ENCODE data around the gene BCOR. TPM values are rescaled to one million over a fixed set of nuclear protein-coding genes. Genes with fewer than 3 reads are reported as not detected.

BCOR gene
- total RNA-seq, 4 donors from 2014 or later, result 20.9 to 36.0 (median 32.5) TPM

DNA sequence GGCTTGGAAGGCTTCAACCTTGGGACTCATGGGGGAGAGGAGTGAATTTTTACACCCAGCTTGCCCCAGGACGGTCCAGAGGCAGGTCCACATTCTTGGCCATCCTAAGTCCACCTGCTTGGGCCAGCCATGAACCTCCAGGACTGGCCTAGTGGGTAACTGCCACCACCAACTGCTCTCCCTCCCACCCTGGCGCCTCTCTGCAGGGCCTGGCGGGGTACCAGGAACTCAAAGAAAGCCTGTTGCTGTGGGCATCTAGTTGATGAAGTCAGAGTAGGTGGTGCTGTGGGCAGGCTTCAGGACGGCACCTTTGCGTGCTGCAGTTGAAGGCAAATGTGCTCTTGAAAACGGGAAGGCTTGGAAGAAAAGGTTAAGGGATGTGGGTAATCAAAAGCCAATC is 12.0 kb downstream of the BCOR start:
- no peak for DNase-seq (ENCODE audit: low spot score in 2 of 2)
- Histone ChIP-seq H3K4me3 (no peak overlapping the region), H3K27ac (peak overlapping the region; percentile 51), H3K4me1 (peaks cover 71% of the 10 kb centered on the region), H3K27me3 (no peaks in the 10 kb centered on the region), H3K9me3 (no peaks in the 10 kb centered on the region), H3K36me3 (no peaks in the 10 kb centered on the region)
- TF ChIP-seq, protein P1, sequence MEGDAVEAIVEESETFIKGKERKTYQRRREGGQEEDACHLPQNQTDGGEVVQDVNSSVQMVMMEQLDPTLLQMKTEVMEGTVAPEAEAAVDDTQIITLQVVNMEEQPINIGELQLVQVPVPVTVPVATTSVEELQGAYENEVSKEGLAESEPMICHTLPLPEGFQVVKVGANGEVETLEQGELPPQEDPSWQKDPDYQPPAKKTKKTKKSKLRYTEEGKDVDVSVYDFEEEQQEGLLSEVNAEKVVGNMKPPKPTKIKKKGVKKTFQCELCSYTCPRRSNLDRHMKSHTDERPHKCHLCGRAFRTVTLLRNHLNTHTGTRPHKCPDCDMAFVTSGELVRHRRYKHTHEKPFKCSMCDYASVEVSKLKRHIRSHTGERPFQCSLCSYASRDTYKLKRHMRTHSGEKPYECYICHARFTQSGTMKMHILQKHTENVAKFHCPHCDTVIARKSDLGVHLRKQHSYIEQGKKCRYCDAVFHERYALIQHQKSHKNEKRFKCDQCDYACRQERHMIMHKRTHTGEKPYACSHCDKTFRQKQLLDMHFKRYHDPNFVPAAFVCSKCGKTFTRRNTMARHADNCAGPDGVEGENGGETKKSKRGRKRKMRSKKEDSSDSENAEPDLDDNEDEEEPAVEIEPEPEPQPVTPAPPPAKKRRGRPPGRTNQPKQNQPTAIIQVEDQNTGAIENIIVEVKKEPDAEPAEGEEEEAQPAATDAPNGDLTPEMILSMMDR (IDR thresholded peaks at IDR 0.05), result no peak
- no peak for TF ChIP-seq POLR2A (IDR thresholded peaks at IDR 0.05)
- TF ChIP-seq EP300 (IDR thresholded peaks at IDR 0.05), result no peak
- 32% methylated on average over 5 of the region's 6 CpGs for WGBS

DNA sequence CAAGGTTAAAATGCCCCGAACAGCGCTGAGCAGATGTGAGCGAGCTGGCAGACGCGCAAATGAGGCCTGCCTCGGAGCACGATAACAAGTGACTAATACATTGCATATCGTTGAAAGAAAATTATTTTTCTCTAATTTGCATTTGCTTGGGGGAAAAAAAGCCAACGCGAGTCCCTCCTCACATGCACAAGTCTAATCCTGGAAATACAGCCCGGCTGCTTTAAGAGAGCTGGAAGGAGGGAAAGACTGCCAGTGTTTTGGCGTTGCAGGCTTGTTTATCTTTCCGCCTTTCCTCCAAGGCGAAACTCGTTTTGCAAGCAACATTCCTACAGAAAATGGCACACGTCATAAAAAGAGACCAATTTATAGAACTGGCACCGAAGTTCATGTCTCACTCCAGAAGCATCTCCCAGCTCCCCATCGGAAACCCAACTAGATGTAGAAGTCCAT is 12.6 kb downstream of the BCOR start:
- Histone ChIP-seq H3K4me1 (peaks cover 65% of the 10 kb centered on the region), H3K27ac (peak overlapping the region; percentile 51), H3K27me3 (no peaks in the 10 kb centered on the region), H3K9me3 (no peaks in the 10 kb centered on the region), H3K36me3 (no peaks in the 10 kb centered on the region), H3K4me3 (peak overlapping the region; percentile 51)
- no peak for DNase-seq (ENCODE audit: low spot score in 2 of 2)
- WGBS, result 18% methylated on average over 18 of the region's 18 CpGs
- TF ChIP-seq, protein P1 (IDR thresholded peaks at IDR 0.05), result no peak
- TF ChIP-seq POLR2A (IDR thresholded peaks at IDR 0.05) (no peak), EP300 (IDR thresholded peaks at IDR 0.05) (no peak), POLR2AphosphoS5 (IDR thresholded peaks at IDR 0.05) (no peak)

DNA sequence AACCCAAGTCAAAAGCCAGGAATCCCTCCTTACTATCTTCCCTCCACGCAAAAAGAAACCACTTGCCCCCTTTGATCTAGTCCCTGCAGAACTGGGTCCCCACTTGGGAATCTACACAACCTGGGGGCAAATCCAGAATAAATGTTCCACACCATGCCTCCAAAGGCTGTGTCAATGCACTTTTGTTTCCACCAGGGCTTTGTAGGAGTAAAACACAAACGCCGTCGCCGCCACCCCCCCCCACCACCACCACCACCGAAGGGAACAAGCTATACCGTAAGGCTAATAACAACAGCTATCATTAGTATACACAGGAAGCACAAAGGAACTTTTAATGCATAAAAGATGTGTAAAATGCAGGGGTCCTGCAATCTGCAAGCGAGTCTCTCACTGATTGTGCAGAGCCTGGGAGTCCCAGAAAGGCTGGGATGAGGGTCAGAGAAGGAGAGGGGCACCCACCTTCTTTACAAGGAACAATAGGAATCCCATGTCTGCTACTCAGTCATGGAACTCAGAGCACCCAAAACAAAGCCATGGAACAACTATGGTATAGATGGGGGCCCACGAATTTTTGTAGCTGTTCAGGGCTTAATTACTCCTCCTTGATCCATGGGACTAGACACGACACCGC is 13.2 kb downstream of the BCOR start:
- Histone ChIP-seq H3K9me3 (no peaks in the 10 kb centered on the region), H3K4me1 (peaks cover 60% of the 10 kb centered on the region), H3K27me3 (no peaks in the 10 kb centered on the region), H3K27ac (no peak overlapping the region), H3K36me3 (no peaks in the 10 kb centered on the region), H3K4me3 (peak overlapping the region; percentile 51)
- no peak for DNase-seq (ENCODE audit: low spot score in 2 of 2)
- WGBS, result 15% methylated on average over 11 of the region's 11 CpGs
- TF ChIP-seq EP300 (IDR thresholded peaks at IDR 0.05) (no peak), POLR2A (IDR thresholded peaks at IDR 0.05) (no peak), POLR2AphosphoS5 (IDR thresholded peaks at IDR 0.05) (no peak)
- TF ChIP-seq, protein P1 (IDR thresholded peaks at IDR 0.05), result no peak

GRCh38 chrX:40083979-40084359 is 13.8 kb downstream of the BCOR start:
- Histone ChIP-seq H3K4me1 (peaks cover 56% of the 10 kb centered on the region), H3K9me3 (no peaks in the 10 kb centered on the region), H3K4me3 (peak overlapping the region; percentile 51), H3K27ac (no peak overlapping the region), H3K27me3 (no peaks in the 10 kb centered on the region), H3K36me3 (no peaks in the 10 kb centered on the region)
- DNase-seq (ENCODE audit: low spot score in 2 of 2), result no peak
- WGBS, result 19% methylated on average over 21 of the region's 26 CpGs
- TF ChIP-seq POLR2A (IDR thresholded peaks at IDR 0.05) (no peak), EP300 (IDR thresholded peaks at IDR 0.05) (no peak), POLR2AphosphoS5 (IDR thresholded peaks at IDR 0.05) (no peak)
- TF ChIP-seq, protein P1 (IDR thresholded peaks at IDR 0.05), result no peak

- no peak overlapping the region for H3K27ac ChIP-seq
- H3K4me1 ChIP-seq, result peaks cover 56% of the 10 kb centered on the region
- WGBS, result 4% methylated on average over 34 of the region's 61 CpGs
- no peak for TF ChIP-seq EP300 (IDR thresholded peaks at IDR 0.05)
- TF ChIP-seq POLR2AphosphoS5 (IDR thresholded peaks at IDR 0.05), result no peak
- TF ChIP-seq POLR2A (IDR thresholded peaks at IDR 0.05), result no peak
- TF ChIP-seq, protein P1 (IDR thresholded peaks at IDR 0.05), result no peak
- H3K9me3 ChIP-seq, result no peaks in the 10 kb centered on the region
- H3K27me3 ChIP-seq, result no peaks in the 10 kb centered on the region
- DNase-seq (ENCODE audit: low spot score in 2 of 2), result no peak
- H3K36me3 ChIP-seq, result no peaks in the 10 kb centered on the region
- H3K4me3 ChIP-seq, result peak overlapping the region; percentile 51
Observed at GRCh38 chrX:40083120-40083978, 14.4 kb downstream of the BCOR start.

Measured in suprapubic skin (tissue), 4 donors.